Right atrium auricular region (tissue), 2 donors: ENCODE data around the gene MYH3. TPM values are rescaled to one million over a fixed set of nuclear protein-coding genes. Genes with fewer than 3 reads are reported as not detected.

ENCODE experiments used
- DNase-seq: peaks from one replicate; pipeline ENCODE4 v3.0.0-alpha.2; 2019; ENCODE audit warnings: low spot score
- H3K27ac ChIP-seq, 2 donors: fragments of 200-600 bp; sonication (generic); 1 replicate in 1 of 2; 2 replicates in 1 of 2; pipeline ENCODE4 v1.5.1; 2016 to 2019
- H3K27me3 ChIP-seq, 2 donors: fragments of 200-600 bp; sonication (generic); one replicate each; pipeline versions ENCODE4 v1.5.1 to v1.6.0; 2017 to 2019
- H3K36me3 ChIP-seq: fragments of 200-600 bp; sonication (generic); one replicate; pipeline ENCODE4 v1.5.1; 2016
- H3K4me1 ChIP-seq, 2 donors: fragments of 200-600 bp; sonication (generic); one replicate each; pipeline versions ENCODE4 v1.5.1 to v1.6.0; 2017 to 2019
- H3K4me3 ChIP-seq, 2 donors: fragments of 200-600 bp; sonication (generic); 1 replicate in 1 of 2; 2 replicates in 1 of 2; pipeline ENCODE4 v1.5.1; 2017 to 2019; ENCODE audit warnings: mild to moderate bottlenecking in 1 of 2, moderate library complexity in 1 of 2
- H3K9me3 ChIP-seq, 2 donors: fragments of 200-600 bp; sonication (generic); one replicate each; pipeline ENCODE4 v1.5.1; 2019
- total RNA-seq, 2 donors: library from RNA; depleted of rRNA; stranded (reverse); fragments of >200 nt; gene quantifications; one replicate each; pipeline ENCODE4 v1.1.0, GENCODE V29; 2016
- TF ChIP-seq, protein P1 (sequence below), 2 donors: fragments of 200-600 bp; sonication (generic); IDR thresholded peaks; one replicate each; pipeline ENCODE4 v1.5.1; 2019; ENCODE audit warnings: antibody characterized with exemption in 2 of 2

MYH3 gene
- total RNA-seq, 2 donors from 2014 or later, result 0.22 to 0.43 TPM

DNA sequence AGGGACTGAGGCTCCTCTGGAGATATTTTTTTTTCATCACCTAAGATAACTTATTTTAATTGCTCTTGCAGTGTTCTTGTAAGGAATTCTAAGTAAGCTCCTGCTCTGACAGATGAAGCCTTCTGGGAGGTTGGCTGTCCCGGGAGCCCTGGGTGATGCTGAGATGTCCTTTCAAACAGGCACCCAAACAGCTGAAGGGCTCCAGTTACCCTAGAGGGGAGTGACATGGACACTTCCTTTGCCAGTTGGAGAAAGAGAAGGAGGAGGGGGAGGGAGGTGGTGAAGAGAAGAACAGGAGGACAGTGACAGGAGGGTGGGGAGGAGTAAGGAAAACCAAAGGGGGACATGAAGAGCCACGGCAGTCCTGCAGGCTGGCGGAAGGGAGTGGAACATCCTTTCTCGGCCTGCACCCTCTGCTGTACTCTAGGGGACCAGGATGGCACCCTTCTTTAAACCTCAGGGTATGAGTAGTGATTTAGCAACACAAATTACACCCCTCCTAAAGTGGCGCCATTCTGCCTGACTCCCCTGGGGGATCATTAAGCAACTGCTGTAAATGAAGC, 51.8 kb downstream of the MYH3 start:
- Histone ChIP-seq H3K36me3 (no peaks in the 10 kb centered on the region), H3K4me1 (no peaks in the 10 kb centered on the region), H3K9me3 (no peaks in the 10 kb centered on the region), H3K4me3 (no peak overlapping the region), H3K27ac (no peak overlapping the region), H3K27me3 (no peaks in the 10 kb centered on the region)
- no peak for DNase-seq
- TF ChIP-seq, protein P1, sequence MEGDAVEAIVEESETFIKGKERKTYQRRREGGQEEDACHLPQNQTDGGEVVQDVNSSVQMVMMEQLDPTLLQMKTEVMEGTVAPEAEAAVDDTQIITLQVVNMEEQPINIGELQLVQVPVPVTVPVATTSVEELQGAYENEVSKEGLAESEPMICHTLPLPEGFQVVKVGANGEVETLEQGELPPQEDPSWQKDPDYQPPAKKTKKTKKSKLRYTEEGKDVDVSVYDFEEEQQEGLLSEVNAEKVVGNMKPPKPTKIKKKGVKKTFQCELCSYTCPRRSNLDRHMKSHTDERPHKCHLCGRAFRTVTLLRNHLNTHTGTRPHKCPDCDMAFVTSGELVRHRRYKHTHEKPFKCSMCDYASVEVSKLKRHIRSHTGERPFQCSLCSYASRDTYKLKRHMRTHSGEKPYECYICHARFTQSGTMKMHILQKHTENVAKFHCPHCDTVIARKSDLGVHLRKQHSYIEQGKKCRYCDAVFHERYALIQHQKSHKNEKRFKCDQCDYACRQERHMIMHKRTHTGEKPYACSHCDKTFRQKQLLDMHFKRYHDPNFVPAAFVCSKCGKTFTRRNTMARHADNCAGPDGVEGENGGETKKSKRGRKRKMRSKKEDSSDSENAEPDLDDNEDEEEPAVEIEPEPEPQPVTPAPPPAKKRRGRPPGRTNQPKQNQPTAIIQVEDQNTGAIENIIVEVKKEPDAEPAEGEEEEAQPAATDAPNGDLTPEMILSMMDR (IDR thresholded peaks at IDR 0.05), result no peak

GRCh38 chr17:10604521-10604920, 52.6 kb downstream of the MYH3 start:
- no peak overlapping the region for H3K27ac ChIP-seq
- no peak overlapping the region for H3K4me3 ChIP-seq
- DNase-seq, result no peak
- H3K4me1 ChIP-seq, result no peaks in the 10 kb centered on the region
- H3K9me3 ChIP-seq, result no peaks in the 10 kb centered on the region
- TF ChIP-seq, protein P1 (IDR thresholded peaks at IDR 0.05), result no peak
- H3K27me3 ChIP-seq, result no peaks in the 10 kb centered on the region
- H3K36me3 ChIP-seq, result no peaks in the 10 kb centered on the region

GRCh38 chr17:10603931-10604330, 53.2 kb downstream of the MYH3 start:
- TF ChIP-seq, protein P1 (IDR thresholded peaks at IDR 0.05), result no peak
- Histone ChIP-seq H3K27me3 (no peaks in the 10 kb centered on the region), H3K36me3 (no peaks in the 10 kb centered on the region), H3K9me3 (no peaks in the 10 kb centered on the region), H3K4me3 (no peak overlapping the region), H3K4me1 (no peaks in the 10 kb centered on the region), H3K27ac (no peak overlapping the region)
- DNase-seq, result no peak

- H3K36me3 ChIP-seq, result no peaks in the 10 kb centered on the region
- H3K4me3 ChIP-seq, result no peak overlapping the region
- no peak for DNase-seq
- H3K27ac ChIP-seq, result no peak overlapping the region
- TF ChIP-seq, protein P1 (IDR thresholded peaks at IDR 0.05), result no peak
- no peaks in the 10 kb centered on the region for H3K9me3 ChIP-seq
- H3K27me3 ChIP-seq, result no peaks in the 10 kb centered on the region
- H3K4me1 ChIP-seq, result no peaks in the 10 kb centered on the region
Observed at GRCh38 chr17:10600571-10600970, 56.5 kb downstream of the MYH3 start.

- DNase-seq, result no peak
- H3K9me3 ChIP-seq, result no peaks in the 10 kb centered on the region
- H3K27me3 ChIP-seq, result no peaks in the 10 kb centered on the region
- H3K4me3 ChIP-seq, result no peak overlapping the region
- H3K27ac ChIP-seq, result no peak overlapping the region
- H3K4me1 ChIP-seq, result no peaks in the 10 kb centered on the region
- TF ChIP-seq, protein P1 (IDR thresholded peaks at IDR 0.05), result no peak
- H3K36me3 ChIP-seq, result no peaks in the 10 kb centered on the region
Observed at GRCh38 chr17:10598621-10599020, 58.5 kb downstream of the MYH3 start.

DNA sequence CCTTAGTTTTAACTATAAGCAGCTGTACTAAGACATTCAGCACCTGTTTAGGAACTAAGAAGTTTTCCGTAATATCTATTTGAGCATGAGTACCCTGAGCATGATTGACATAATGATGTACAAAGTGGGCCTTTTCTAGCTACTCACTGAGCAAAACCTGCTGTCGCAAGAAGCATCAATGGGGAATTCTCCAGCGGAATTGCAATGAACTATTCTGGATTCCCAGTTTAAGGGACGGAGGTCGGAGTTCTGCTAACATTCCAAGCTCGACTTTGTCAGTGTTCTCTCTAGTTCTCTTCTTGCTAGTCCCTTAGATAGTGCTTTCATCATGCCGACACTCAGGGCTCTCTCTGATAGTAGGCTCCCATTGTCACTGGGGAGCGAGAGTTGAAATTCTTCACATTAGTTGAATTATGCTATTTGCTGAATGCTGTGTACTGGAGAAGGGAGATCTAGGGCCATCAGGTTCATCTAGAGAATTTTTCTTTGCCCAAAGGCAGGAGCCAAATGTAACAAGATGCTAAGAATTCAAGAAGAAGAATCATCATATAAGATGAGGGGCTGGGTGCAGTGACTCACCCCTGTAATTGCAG, 67.5 kb downstream of the MYH3 start:
- TF ChIP-seq, protein P1 (IDR thresholded peaks at IDR 0.05), result no peak
- Histone ChIP-seq H3K27me3 (no peaks in the 10 kb centered on the region), H3K27ac (no peak overlapping the region), H3K9me3 (no peaks in the 10 kb centered on the region), H3K4me1 (no peaks in the 10 kb centered on the region), H3K36me3 (no peaks in the 10 kb centered on the region), H3K4me3 (no peak overlapping the region)
- DNase-seq, result no peak
